ENCODE measurements around the gene TCF3.
A peak's percentile ranks its signal among the peaks of the same experiment; 100 is the strongest.

DNA sequence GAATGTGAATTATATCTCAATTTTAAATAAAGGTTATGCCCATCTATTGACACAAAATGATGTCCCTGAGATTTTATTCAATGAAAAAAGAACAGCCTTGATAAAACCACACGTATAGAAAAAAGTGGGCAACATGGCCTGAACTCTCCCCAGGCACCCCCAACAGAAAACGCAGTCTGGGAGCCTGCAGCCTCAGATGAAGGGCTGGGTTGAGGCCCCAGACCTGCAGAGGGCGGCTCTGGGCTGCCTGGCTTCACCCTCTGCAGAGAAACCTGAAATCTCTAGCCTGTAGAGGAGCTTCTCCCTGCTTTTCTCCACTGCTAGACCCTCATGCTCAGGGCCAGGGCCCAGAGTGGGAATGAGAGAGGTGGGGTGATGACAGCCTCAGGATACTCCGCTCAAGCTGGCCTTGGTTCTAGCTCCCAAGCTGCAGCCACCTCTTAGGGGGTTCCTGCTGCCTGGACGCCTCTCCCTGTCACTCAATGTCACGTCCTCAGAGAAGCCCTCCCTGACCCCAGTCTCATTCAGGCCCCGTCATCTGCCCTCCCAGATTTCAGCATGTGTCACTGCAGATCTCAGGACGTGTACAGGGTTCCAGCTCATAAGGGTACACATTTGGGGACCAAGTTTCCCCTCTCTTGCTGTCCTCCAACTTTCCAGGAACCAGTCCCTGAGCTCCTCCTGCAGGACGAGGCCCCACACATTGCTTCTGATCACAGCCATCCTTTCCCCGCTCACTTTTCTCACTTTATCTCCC is 61.6 kb downstream of the TCF3 start:
- TF ChIP-seq, protein P1, sequence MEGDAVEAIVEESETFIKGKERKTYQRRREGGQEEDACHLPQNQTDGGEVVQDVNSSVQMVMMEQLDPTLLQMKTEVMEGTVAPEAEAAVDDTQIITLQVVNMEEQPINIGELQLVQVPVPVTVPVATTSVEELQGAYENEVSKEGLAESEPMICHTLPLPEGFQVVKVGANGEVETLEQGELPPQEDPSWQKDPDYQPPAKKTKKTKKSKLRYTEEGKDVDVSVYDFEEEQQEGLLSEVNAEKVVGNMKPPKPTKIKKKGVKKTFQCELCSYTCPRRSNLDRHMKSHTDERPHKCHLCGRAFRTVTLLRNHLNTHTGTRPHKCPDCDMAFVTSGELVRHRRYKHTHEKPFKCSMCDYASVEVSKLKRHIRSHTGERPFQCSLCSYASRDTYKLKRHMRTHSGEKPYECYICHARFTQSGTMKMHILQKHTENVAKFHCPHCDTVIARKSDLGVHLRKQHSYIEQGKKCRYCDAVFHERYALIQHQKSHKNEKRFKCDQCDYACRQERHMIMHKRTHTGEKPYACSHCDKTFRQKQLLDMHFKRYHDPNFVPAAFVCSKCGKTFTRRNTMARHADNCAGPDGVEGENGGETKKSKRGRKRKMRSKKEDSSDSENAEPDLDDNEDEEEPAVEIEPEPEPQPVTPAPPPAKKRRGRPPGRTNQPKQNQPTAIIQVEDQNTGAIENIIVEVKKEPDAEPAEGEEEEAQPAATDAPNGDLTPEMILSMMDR (IDR thresholded peaks at IDR 0.05; ENCODE audit: borderline replicate concordance, extremely low read depth, low read length, poor library complexity, severe bottlenecking), result peak; percentile 44
- no peak for TF ChIP-seq EZH2 (IDR thresholded peaks at IDR 0.05; ENCODE audit: borderline replicate concordance, low read depth, low read length, severe bottlenecking)
